HCT116 (cell line): ENCODE measurements around the gene EXOC4. TPM values are rescaled to one million over a fixed set of nuclear protein-coding genes. Genes with fewer than 3 reads are reported as not detected.

ENCODE experiments used
- ATAC-seq: fragments of 200-7000 bp; cut with Tn5 transposase; 2 replicates; pipeline ENCODE4 v1.9.1; 2020; ENCODE audit warnings: mild to moderate bottlenecking, moderate library complexity
- BruUV-seq: library from RNA; stranded (reverse); fragments of 400-500 nt; replicated peaks from 2 replicates; lab custom pipeline; 2021; lab: Mats Ljungman, UMichigan
- CTCF ChIA-PET: fragments of 300-600 bp; sonication (Branson Sonifier 250); formaldehyde crosslinking; loops from one replicate; lab custom pipeline; 2021; ENCODE audit warnings: antibody characterized with exemption; lab: Charles Lee
- POLR2A ChIA-PET: fragments of 300-600, 350-600 bp; sonication (Branson Sonifier 250); formaldehyde crosslinking; loops from one replicate; lab custom pipeline; 2021; ENCODE audit warnings: antibody characterized with exemption; lab: Charles Lee
- RAD21 ChIA-PET, 2 experiments: fragments of 300-600 bp; sonication (Branson Sonifier 250); formaldehyde crosslinking; loops; one replicate each; lab custom pipeline; 2023; ENCODE audit warnings: low total read pairs in 2 of 2; ENCODE audit not compliant: uncharacterized antibody in 2 of 2, unreplicated experiment in 2 of 2, low non-redundant PET in 1 of 2; lab: Charles Lee
- DNase-seq: peaks from one replicate; pipeline ENCODE4 v3.0.0-alpha.2; 2010; ENCODE audit warnings: low read depth, low spot score
- H2AFZ ChIP-seq: fragments of 200-600 bp; shearing (Covaris generic), sonication (generic); 2 replicates; pipeline ENCODE4 v1.6.1; 2017; ENCODE audit warnings: low read depth, mixed run types, mixed read lengths, antibody characterized with exemption, low read length; ENCODE audit not compliant: poor library complexity, severe bottlenecking
- H3K27ac ChIP-seq: 2 replicates; pipeline ENCODE4 v1.5.1; 2012; ENCODE audit warnings: low read depth, low read length
- H3K27me3 ChIP-seq: fragments of 200-600 bp; sonication (generic); 2 replicates; pipeline ENCODE4 v1.6.1; 2016; ENCODE audit warnings: mixed run types, low read length, mixed read lengths; ENCODE audit not compliant: insufficient read depth
- H3K36me3 ChIP-seq, 2 experiments: fragments of 200-500 bp in 1 of 2; fragments of 200-600 bp in 1 of 2; sonication (Bioruptor generic) in 1 of 2; sonication (generic) in 1 of 2; 2 replicates each; pipeline versions ENCODE4 v1.5.1 to v1.6.1; 2014 to 2016; ENCODE audit warnings: low read length in 2 of 2, inconsistent platforms in 1 of 2, mixed read lengths in 1 of 2, mixed run types in 1 of 2; ENCODE audit not compliant: insufficient read depth in 2 of 2, control insufficient read depth in 1 of 2
- H3K4me1 ChIP-seq, 2 experiments: fragments of 200-600 bp in 1 of 2; sonication (generic) in 1 of 2; 2 replicates each; pipeline versions ENCODE4 v1.5.1 to v1.6.1; 2012 to 2017; ENCODE audit warnings: low read length in 2 of 2, inconsistent platforms in 1 of 2, mild to moderate bottlenecking in 1 of 2, mixed read lengths in 1 of 2, mixed run types in 1 of 2, moderate library complexity in 1 of 2; ENCODE audit not compliant: insufficient read depth in 2 of 2, control insufficient read depth in 1 of 2
- H3K4me2 ChIP-seq: fragments of 200-600 bp; sonication (generic); 2 replicates; pipeline ENCODE4 v1.6.1; 2017; ENCODE audit warnings: mixed run types, low read length, mixed read lengths
- H3K4me3 ChIP-seq, 2 experiments: fragments of 200-600 bp in 1 of 2; sonication (generic) in 1 of 2; replicated peaks in 1 of 2; 2 replicates each; pipeline ENCODE4 v1.5.1; 2011 to 2016; ENCODE audit warnings: low read length in 2 of 2, control low read depth in 1 of 2, low read depth in 1 of 2, mild to moderate bottlenecking in 1 of 2, mixed read lengths in 1 of 2, mixed run types in 1 of 2
- H3K79me2 ChIP-seq: fragments of 200-600 bp; sonication (generic); 2 replicates; pipeline ENCODE4 v1.6.1; 2017; ENCODE audit warnings: mild to moderate bottlenecking, mixed run types, low read length, moderate library complexity, mixed read lengths; ENCODE audit not compliant: insufficient read depth
- H3K9ac ChIP-seq: fragments of 200-600 bp; sonication (generic); 2 replicates; pipeline ENCODE4 v1.6.1; 2016; ENCODE audit warnings: low read length, mixed read lengths
- H3K9me2 ChIP-seq: fragments of 200-600 bp; sonication (generic), shearing (Covaris generic); 2 replicates; pipeline ENCODE4 v1.6.1; 2017; ENCODE audit warnings: mixed run types, mild to moderate bottlenecking, moderate library complexity; ENCODE audit not compliant: insufficient read depth
- H3K9me3 ChIP-seq, 2 experiments: fragments of 200-500 bp in 1 of 2; fragments of 200-600 bp in 1 of 2; sonication (Bioruptor generic) in 1 of 2; sonication (generic) in 1 of 2; 2 replicates each; pipeline ENCODE4 v1.6.1; 2014 to 2017; ENCODE audit warnings: low read length in 2 of 2, mixed read lengths in 2 of 2, inconsistent platforms in 1 of 2, low read depth in 1 of 2, mild to moderate bottlenecking in 1 of 2, mixed run types in 1 of 2, moderate library complexity in 1 of 2; ENCODE audit not compliant: control insufficient read depth in 1 of 2, insufficient read depth in 1 of 2
- H4K20me1 ChIP-seq: fragments of 200-600 bp; sonication (generic), shearing (Covaris generic); 2 replicates; pipeline ENCODE4 v1.6.1; 2017; ENCODE audit warnings: mixed run types, mild to moderate bottlenecking, moderate library complexity; ENCODE audit not compliant: insufficient read depth
- CBX3 ChIP-seq: IDR thresholded peaks from 2 replicates; pipeline ENCODE4 v1.6.1; 2012; ENCODE audit warnings: low read depth
- EGR1 ChIP-seq: IDR thresholded peaks from 2 replicates; pipeline ENCODE4 v1.6.1; 2012; ENCODE audit warnings: low read depth
- ELF1 ChIP-seq: IDR thresholded peaks from 2 replicates; pipeline ENCODE4 v1.6.1; 2012; ENCODE audit warnings: low read depth, borderline replicate concordance
- EZH2phosphoT487 ChIP-seq: fragments of 200-600 bp; IDR thresholded peaks from 2 replicates; pipeline ENCODE4 v1.6.1; 2018; ENCODE audit warnings: antibody characterized with exemption, borderline replicate concordance
- FOSL1 ChIP-seq: IDR thresholded peaks from 2 replicates; pipeline ENCODE4 v1.6.1; 2012; ENCODE audit warnings: low read depth
- POLR2A ChIP-seq: IDR thresholded peaks from 2 replicates; pipeline ENCODE4 v1.7.0; 2011; ENCODE audit warnings: borderline replicate concordance; ENCODE audit not compliant: insufficient read depth, insufficient read length; ENCODE audit errors: extremely low read depth
- POLR2AphosphoS5 ChIP-seq: IDR thresholded peaks from 2 replicates; pipeline ENCODE4 v1.6.1; 2011; ENCODE audit warnings: mild to moderate bottlenecking, low read depth, low read length, moderate library complexity
- SIN3A ChIP-seq: IDR thresholded peaks from 2 replicates; pipeline ENCODE4 v1.6.1; 2012; ENCODE audit warnings: low read depth
- SP1 ChIP-seq: IDR thresholded peaks from 2 replicates; pipeline ENCODE4 v1.6.1; 2012; ENCODE audit warnings: low read depth
- SRF ChIP-seq: IDR thresholded peaks from 2 replicates; pipeline ENCODE4 v1.6.1; 2012; ENCODE audit warnings: low read depth
- ZNF274 ChIP-seq: fragments of 200-500 bp; sonication (Bioruptor generic); IDR thresholded peaks from 2 replicates; pipeline ENCODE4 v1.6.1; 2014; ENCODE audit warnings: mild to moderate bottlenecking, low read depth, low read length, inconsistent platforms
- intact Hi-C: fragments of 100-400 bp; cut with micrococcal nuclease; formaldehyde crosslinking; loops from 2 replicates; pipeline ENCODE4 v1.10.0; 2022
- total RNA-seq: library from RNA; stranded (reverse); gene quantifications from one replicate; pipeline ENCODE4 v1.2.1, GENCODE V29; 2021; ENCODE audit not compliant: unreplicated experiment
- TF ChIP-seq, protein P1 (sequence below): IDR thresholded peaks from 2 replicates; pipeline ENCODE4 v1.6.1; 2012
- TF ChIP-seq, protein P2 (sequence below), 3 experiments: fragments of 200-600 bp in 1 of 3; sonication (generic) in 1 of 3; IDR thresholded peaks in 2 of 3; conservative IDR thresholded peaks in 1 of 3; 2 replicates each; pipeline ENCODE4 v1.5.1; 2012 to 2017; ENCODE audit warnings: low read depth in 2 of 3, low read length in 2 of 3, antibody characterized with exemption in 1 of 3, borderline replicate concordance in 1 of 3, control low read depth in 1 of 3, mild to moderate bottlenecking in 1 of 3, mixed read lengths in 1 of 3, mixed run types in 1 of 3, moderate library complexity in 1 of 3; ENCODE audit not compliant: insufficient read depth in 1 of 3
- TF ChIP-seq, protein P3 (sequence below): IDR thresholded peaks from 2 replicates; pipeline ENCODE4 v1.6.1; 2012; ENCODE audit warnings: low read depth

EXOC4 gene
- total RNA-seq, 1 experiment from 2014 or later: 40.3 TPM

DNA sequence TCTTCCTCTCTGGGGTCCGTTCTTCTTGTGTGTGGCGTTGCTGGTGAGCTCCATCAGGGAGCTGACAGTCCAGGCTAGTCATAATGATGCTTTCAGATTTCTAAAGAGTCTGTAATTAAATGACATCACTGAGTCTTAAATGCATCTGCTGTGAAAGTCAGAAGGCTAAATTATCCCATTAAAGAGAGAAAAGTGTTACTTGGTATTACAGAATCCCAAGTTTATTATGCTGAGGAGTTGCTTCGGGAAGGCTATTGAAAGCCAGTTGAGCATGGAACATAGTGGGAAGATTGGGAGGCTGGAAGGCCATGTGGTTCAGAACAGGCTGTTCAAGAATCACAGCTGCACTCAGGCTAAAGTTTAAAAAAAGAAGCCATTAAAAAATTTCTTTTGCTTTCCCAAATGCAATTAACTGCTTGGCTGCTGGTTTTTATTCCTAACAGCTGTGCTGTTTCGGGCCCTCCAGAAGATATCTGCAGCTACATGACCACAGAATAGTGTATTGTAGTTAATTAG, 531.7 kb downstream of the EXOC4 start:
- Histone ChIP-seq H3K4me2 (no peak overlapping the region), H3K36me3 (no peaks in the 10 kb centered on the region), H3K9me3 (no peaks in the 10 kb centered on the region), H3K9me2 (no peaks in the 10 kb centered on the region), H2AFZ (no peak overlapping the region), H3K27me3 (no peaks in the 10 kb centered on the region), H4K20me1 (no peaks in the 10 kb centered on the region), H3K4me1 (no peaks in the 10 kb centered on the region), H3K79me2 (no peaks in the 10 kb centered on the region), H3K9ac (no peak overlapping the region), H3K27ac (no peak overlapping the region), H3K4me3 (no peak overlapping the region)
- BruUV-seq: no TSS peak
- ChIA-PET RAD21 (no interaction called here), POLR2A (no interaction called here), CTCF (no interaction called here)
- ATAC-seq (no peak), DNase-seq (no peak)
- intact Hi-C loops: no loop called here
- TF ChIP-seq FOSL1 (no peak), EGR1 (no peak), SP1 (no peak), SRF (no peak), SIN3A (no peak), ELF1 (no peak), POLR2AphosphoS5 (no peak), POLR2A (no peak), CBX3 (no peak), ZNF274 (no peak), EZH2phosphoT487 (no peak)
- TF ChIP-seq, protein P1, sequence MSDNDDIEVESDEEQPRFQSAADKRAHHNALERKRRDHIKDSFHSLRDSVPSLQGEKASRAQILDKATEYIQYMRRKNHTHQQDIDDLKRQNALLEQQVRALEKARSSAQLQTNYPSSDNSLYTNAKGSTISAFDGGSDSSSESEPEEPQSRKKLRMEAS: no peak
- TF ChIP-seq, protein P2, sequence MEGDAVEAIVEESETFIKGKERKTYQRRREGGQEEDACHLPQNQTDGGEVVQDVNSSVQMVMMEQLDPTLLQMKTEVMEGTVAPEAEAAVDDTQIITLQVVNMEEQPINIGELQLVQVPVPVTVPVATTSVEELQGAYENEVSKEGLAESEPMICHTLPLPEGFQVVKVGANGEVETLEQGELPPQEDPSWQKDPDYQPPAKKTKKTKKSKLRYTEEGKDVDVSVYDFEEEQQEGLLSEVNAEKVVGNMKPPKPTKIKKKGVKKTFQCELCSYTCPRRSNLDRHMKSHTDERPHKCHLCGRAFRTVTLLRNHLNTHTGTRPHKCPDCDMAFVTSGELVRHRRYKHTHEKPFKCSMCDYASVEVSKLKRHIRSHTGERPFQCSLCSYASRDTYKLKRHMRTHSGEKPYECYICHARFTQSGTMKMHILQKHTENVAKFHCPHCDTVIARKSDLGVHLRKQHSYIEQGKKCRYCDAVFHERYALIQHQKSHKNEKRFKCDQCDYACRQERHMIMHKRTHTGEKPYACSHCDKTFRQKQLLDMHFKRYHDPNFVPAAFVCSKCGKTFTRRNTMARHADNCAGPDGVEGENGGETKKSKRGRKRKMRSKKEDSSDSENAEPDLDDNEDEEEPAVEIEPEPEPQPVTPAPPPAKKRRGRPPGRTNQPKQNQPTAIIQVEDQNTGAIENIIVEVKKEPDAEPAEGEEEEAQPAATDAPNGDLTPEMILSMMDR (IDR thresholded peaks at IDR 0.05 in 2 of 3, conservative IDR thresholded peaks at IDR 0.05 in 1 of 3; ENCODE audit: borderline replicate concordance in 1 of 3, insufficient read depth in 1 of 3, low read depth in 2 of 3, low read length in 2 of 3): no peak
- TF ChIP-seq, protein P3, sequence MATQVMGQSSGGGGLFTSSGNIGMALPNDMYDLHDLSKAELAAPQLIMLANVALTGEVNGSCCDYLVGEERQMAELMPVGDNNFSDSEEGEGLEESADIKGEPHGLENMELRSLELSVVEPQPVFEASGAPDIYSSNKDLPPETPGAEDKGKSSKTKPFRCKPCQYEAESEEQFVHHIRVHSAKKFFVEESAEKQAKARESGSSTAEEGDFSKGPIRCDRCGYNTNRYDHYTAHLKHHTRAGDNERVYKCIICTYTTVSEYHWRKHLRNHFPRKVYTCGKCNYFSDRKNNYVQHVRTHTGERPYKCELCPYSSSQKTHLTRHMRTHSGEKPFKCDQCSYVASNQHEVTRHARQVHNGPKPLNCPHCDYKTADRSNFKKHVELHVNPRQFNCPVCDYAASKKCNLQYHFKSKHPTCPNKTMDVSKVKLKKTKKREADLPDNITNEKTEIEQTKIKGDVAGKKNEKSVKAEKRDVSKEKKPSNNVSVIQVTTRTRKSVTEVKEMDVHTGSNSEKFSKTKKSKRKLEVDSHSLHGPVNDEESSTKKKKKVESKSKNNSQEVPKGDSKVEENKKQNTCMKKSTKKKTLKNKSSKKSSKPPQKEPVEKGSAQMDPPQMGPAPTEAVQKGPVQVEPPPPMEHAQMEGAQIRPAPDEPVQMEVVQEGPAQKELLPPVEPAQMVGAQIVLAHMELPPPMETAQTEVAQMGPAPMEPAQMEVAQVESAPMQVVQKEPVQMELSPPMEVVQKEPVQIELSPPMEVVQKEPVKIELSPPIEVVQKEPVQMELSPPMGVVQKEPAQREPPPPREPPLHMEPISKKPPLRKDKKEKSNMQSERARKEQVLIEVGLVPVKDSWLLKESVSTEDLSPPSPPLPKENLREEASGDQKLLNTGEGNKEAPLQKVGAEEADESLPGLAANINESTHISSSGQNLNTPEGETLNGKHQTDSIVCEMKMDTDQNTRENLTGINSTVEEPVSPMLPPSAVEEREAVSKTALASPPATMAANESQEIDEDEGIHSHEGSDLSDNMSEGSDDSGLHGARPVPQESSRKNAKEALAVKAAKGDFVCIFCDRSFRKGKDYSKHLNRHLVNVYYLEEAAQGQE: no peak
